WERI-Rb-1 (cell line): ENCODE results near the gene RNF208.

Experiments
- DNase-seq: peaks from one replicate; pipeline ENCODE4 v3.0.0-alpha.2; 2020
- H3K27ac ChIP-seq: fragments of 250-450 bp; sonication (Bioruptor Pico); 2 replicates; pipeline ENCODE4 v1.5.1; 2020; ENCODE audit warnings: mild to moderate bottlenecking, moderate library complexity
- H3K27me3 ChIP-seq: fragments of 250-450 bp; sonication (Bioruptor Pico); 2 replicates; pipeline ENCODE4 v1.5.1; 2021; ENCODE audit warnings: mild to moderate bottlenecking, low read depth, moderate library complexity; ENCODE audit not compliant: insufficient read depth, severe bottlenecking
- H3K36me3 ChIP-seq: fragments of 250-450 bp; sonication (Bioruptor Pico); 2 replicates; pipeline ENCODE4 v1.5.1; 2020; ENCODE audit warnings: mild to moderate bottlenecking, moderate library complexity
- H3K4me3 ChIP-seq: 2 replicates; pipeline ENCODE4 v1.5.1; 2011; ENCODE audit warnings: low read depth, mild to moderate bottlenecking, control low read depth, low read length
- H3K9me3 ChIP-seq: fragments of 250-450 bp; sonication (Bioruptor Pico); 2 replicates; pipeline ENCODE4 v1.5.1; 2021; ENCODE audit warnings: mild to moderate bottlenecking, moderate library complexity; ENCODE audit not compliant: severe bottlenecking
- TF ChIP-seq, protein P1 (sequence below): IDR thresholded peaks from 2 replicates; pipeline ENCODE4 v1.5.1; 2011; ENCODE audit warnings: low read depth, mild to moderate bottlenecking, control low read depth, inconsistent platforms, low read length

The RNF208 gene

DNA sequence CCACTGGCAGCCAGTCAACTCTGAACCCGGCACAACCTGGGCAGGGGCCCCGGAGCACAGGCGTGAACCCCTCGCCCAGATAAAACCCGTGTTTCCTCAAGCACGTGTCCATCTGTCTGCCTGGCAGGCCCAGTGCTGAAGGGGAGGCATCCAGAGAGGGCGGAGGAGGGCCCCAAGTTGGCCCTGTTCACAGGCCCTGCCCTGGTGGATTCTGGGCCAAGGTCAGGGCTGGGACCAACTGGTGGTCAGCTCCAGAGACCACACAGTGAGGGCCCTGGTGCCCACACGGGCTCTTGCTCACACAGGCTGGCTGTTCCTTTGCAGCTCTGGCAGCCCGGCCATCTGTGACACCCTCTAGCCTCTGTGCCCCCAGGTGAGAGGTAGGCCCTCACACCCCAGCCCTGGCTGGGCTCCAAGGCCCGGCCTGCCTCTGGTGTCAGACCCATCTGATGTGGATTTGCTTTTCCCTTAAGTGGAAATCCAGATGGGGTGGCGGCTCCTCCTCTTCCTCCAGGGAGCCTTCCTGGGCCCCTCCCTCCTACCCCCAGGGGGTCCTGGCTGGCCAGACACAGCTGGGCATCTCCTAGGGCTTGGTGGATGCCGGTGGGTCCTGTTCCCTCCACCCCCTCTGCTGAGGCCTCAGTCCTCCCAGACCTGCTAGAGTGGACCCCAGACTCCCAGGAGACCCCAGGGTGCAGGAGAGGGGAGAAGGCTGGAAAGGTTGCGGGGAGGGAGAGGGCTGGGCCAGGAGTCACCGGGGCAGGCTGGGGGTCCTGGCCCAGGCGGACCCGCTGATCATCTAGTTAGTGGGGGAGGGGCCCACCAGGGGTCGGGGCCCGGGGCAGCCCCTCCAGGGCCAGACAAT is 28.5 kb upstream of the RNF208 start:
- H3K27me3 ChIP-seq, result no peaks in the 10 kb centered on the region
- TF ChIP-seq, protein P1, sequence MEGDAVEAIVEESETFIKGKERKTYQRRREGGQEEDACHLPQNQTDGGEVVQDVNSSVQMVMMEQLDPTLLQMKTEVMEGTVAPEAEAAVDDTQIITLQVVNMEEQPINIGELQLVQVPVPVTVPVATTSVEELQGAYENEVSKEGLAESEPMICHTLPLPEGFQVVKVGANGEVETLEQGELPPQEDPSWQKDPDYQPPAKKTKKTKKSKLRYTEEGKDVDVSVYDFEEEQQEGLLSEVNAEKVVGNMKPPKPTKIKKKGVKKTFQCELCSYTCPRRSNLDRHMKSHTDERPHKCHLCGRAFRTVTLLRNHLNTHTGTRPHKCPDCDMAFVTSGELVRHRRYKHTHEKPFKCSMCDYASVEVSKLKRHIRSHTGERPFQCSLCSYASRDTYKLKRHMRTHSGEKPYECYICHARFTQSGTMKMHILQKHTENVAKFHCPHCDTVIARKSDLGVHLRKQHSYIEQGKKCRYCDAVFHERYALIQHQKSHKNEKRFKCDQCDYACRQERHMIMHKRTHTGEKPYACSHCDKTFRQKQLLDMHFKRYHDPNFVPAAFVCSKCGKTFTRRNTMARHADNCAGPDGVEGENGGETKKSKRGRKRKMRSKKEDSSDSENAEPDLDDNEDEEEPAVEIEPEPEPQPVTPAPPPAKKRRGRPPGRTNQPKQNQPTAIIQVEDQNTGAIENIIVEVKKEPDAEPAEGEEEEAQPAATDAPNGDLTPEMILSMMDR, result no peak
- H3K9me3 ChIP-seq, result no peaks in the 10 kb centered on the region
- DNase-seq, result no peak
- no peaks in the 10 kb centered on the region for H3K36me3 ChIP-seq
- H3K4me3 ChIP-seq, result no peak overlapping the region
- no peak overlapping the region for H3K27ac ChIP-seq

GRCh38 chr9:137247916-137248175 is 25.8 kb upstream of the RNF208 start:
- TF ChIP-seq, protein P1, result no peak
- H3K4me3 ChIP-seq, result no peak overlapping the region

DNA sequence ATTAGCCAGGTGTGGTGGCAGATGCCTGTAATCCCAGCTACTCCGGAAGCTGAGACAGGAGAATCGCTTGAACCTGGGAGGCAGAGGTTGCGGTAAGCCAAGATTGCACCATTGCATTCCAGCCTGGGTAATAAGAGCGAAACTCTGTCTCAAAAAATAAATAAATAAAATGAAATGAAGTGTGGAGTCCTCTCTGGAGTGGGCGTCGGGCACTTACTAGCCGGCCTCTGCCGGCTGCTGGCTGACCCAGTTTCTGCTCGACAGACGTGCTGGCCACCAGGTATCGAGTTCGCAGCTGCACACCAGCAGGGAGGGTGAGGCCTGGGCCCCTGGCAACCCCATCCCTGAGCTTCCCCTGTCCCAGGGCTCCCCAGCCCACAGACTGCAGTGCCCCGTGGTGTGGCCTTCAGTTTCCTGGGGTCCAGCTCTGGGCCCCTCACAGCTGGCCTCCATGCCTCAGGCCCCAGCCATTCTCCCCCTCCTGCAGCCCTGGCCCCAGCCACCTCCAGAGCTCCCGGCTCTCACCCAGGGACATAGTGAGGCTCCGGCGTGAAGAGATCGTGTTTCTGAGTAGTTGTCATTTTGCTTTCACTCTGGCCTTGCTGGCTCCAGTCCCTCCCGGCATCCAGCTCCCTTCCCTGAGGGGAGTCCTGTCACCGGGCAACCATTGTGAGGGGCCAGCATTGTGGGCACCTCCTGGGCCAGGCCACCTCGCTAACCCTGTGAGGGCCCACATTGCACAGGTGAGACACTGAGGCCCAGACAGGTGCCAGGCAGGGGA is 25.3 kb upstream of the RNF208 start:
- TF ChIP-seq, protein P1, result no peak
- no peaks in the 10 kb centered on the region for H3K9me3 ChIP-seq
- no peak overlapping the region for H3K27ac ChIP-seq
- H3K4me3 ChIP-seq, result no peak overlapping the region
- no peak for DNase-seq
- no peaks in the 10 kb centered on the region for H3K27me3 ChIP-seq
- peaks cover 15% of the 10 kb centered on the region for H3K36me3 ChIP-seq

More at GRCh38 chr9:137247916-137248175, 25.8 kb upstream of the RNF208 start:
- Histone ChIP-seq H3K9me3 (no peaks in the 10 kb centered on the region), H3K27ac (no peak overlapping the region), H3K27me3 (no peaks in the 10 kb centered on the region), H3K36me3 (peaks cover 10% of the 10 kb centered on the region)
- no peak for DNase-seq

DNA sequence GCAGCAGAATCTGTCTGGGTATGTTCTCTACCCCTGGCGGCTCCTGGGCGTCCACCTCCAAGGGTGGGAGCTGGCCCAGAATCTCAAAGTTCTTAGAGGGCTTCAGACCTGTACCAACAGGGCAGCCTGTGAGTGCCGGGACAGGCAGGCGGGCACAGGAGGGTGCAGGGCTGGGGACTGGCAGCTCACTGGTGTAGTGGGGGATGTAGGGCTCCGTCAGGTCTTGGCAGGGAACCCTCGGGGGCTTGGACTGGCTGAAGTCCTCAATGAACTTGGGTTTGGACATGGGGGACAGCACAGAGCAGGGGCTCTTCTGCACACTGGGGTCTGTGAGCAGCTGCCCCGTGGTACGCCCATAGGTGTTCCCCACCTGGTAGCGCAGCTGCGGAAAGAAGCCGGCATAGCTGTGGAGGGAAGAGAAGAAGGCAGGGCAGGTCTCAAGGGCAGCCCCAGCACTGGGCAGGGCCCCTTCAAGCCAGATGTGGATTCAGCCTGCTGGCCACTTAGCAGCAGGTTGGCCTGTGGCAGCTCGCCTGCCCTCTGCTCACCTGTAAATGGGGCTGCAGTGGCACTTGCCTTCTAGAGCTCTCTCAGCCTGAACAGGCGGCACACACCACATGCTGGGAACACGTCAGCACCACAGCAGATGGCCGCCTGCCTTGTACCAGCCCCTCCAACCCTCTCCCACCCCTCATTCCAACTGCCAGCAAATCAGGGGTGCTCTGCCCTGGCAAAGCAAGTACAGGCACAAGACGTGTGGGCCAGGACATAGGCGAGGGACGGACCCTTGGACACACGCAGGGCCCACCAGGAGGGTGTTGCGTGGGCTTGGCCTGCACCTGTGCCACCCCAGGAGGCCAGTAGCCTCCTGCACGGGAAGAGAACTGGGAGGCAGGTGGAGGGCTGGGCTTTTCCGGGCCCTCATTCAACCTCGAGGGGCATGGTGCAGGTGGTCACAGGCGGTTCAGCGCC is 23.7 kb upstream of the RNF208 start:
- no peak overlapping the region for H3K4me3 ChIP-seq
- H3K27ac ChIP-seq, result no peak overlapping the region; the same call in 1 of the 2 replicates
- peaks cover 23% of the 10 kb centered on the region for H3K36me3 ChIP-seq
- DNase-seq, result no peak
- H3K27me3 ChIP-seq, result no peaks in the 10 kb centered on the region
- H3K9me3 ChIP-seq, result no peaks in the 10 kb centered on the region
- TF ChIP-seq, protein P1, result no peak

GRCh38 chr9:137244486-137245449 is 22.7 kb upstream of the RNF208 start:
- no peak for DNase-seq
- TF ChIP-seq, protein P1, result no peak
- peaks cover 23% of the 10 kb centered on the region for H3K36me3 ChIP-seq
- H3K4me3 ChIP-seq, result no peak overlapping the region
- H3K27ac ChIP-seq, result peak overlapping the region; percentile 58
- H3K27me3 ChIP-seq, result no peaks in the 10 kb centered on the region
- no peaks in the 10 kb centered on the region for H3K9me3 ChIP-seq
